ENCODE data around the gene SPSB2.

- no peak for TF ChIP-seq CTCF (IDR thresholded peaks at IDR 0.05; ENCODE audit: borderline replicate concordance, extremely low read depth, low read length, poor library complexity, severe bottlenecking)
- no peak for TF ChIP-seq EZH2 (IDR thresholded peaks at IDR 0.05; ENCODE audit: borderline replicate concordance, low read depth, low read length, severe bottlenecking)
Measured at GRCh38 chr12:6830999-6831398, 42.1 kb downstream of the SPSB2 start.

Measured in DND-41 (cell line).